K562 (cell line): ENCODE results near the gene GPC3. TPM values are rescaled to one million over a fixed set of nuclear protein-coding genes. Genes with fewer than 3 reads are reported as not detected.

Source experiments
- ATAC-seq: fragments of 200-7000 bp; cut with Tn5 transposase; 3 replicates; pipeline ENCODE4 v1.9.1; 2020; ENCODE audit warnings: moderate library complexity
- BruUV-seq: library from RNA; stranded (reverse); fragments of 400-500 nt; replicated peaks from 2 replicates; lab custom pipeline; 2021; lab: Mats Ljungman, UMichigan
- CTCF ChIA-PET: fragments of 300-600 bp; formaldehyde crosslinking; extraction: SDS; loops from one replicate; lab custom pipeline; 2021; ENCODE audit warnings: low intra/inter-chr PET ratio; lab: Yijun Ruan, JAX
- POLR2A ChIA-PET: fragments of 300-600, 350-650 bp; sonication (Branson Sonifier 250); formaldehyde crosslinking; extraction: SDS; loops from one replicate; lab custom pipeline; 2021; ENCODE audit warnings: antibody characterized with exemption, inconsistent platforms; lab: Yijun Ruan, JAX
- DNase-seq, 4 experiments: peaks; one replicate each; pipeline versions ENCODE4 v3.0.0 to v3.0.0-alpha.2; 2011 to 2018; ENCODE audit warnings: low spot score in 3 of 4, mixed read lengths in 3 of 4; ENCODE audit errors: extremely low read depth in 1 of 4
- FAIRE-seq: peaks from 2 replicates; lab custom pipeline; 2011; peaks lifted over from hg19 to GRCh38; lab: Jason Lieb, UNC
- H2AFZ ChIP-seq: 2 replicates; pipeline ENCODE4 v1.6.0; 2011; ENCODE audit warnings: low read depth, low read length, control low read depth, inconsistent platforms
- H3K27ac ChIP-seq: fragments of 200-600 bp; 3 replicates; pipeline ENCODE4 v1.8.0; 2011; ENCODE audit warnings: low read depth, mild to moderate bottlenecking, control low read depth, inconsistent platforms, low read length, moderate library complexity, mixed read lengths; ENCODE audit errors: extremely low read depth
- H3K27me3 ChIP-seq, 2 experiments: fragments of 300-600 bp in 1 of 2; 2 replicates in 1 of 2; 3 replicates in 1 of 2; pipeline versions ENCODE4 v1.6.0 to v1.8.0; 2011; ENCODE audit warnings: inconsistent platforms in 2 of 2, low read length in 2 of 2, mild to moderate bottlenecking in 1 of 2, mixed read lengths in 1 of 2, moderate library complexity in 1 of 2; ENCODE audit not compliant: control insufficient read depth in 2 of 2, insufficient read depth in 2 of 2
- H3K36me3 ChIP-seq: fragments of 300-600 bp; 3 replicates; pipeline ENCODE4 v1.8.0; 2011; ENCODE audit warnings: mild to moderate bottlenecking, low read length, inconsistent platforms; ENCODE audit not compliant: control insufficient read depth, insufficient read depth
- H3K4me1 ChIP-seq, 2 experiments: fragments of 200-600 bp in 1 of 2; replicated peaks in 1 of 2; 2 replicates in 1 of 2; 3 replicates in 1 of 2; pipeline versions ENCODE4 v1.5.1 to v1.8.0; 2011; ENCODE audit warnings: inconsistent platforms in 2 of 2, low read length in 2 of 2, mild to moderate bottlenecking in 1 of 2, mixed read lengths in 1 of 2, moderate library complexity in 1 of 2; ENCODE audit not compliant: control insufficient read depth in 2 of 2, insufficient read depth in 2 of 2
- H3K4me2 ChIP-seq: 2 replicates; pipeline ENCODE4 v1.6.1; 2011; ENCODE audit warnings: low read length, control low read depth, inconsistent platforms, mixed read lengths; ENCODE audit not compliant: insufficient read depth
- H3K4me3 ChIP-seq: fragments of 200-600 bp; sonication (generic), shearing (Covaris generic); 2 replicates; pipeline ENCODE4 v1.5.1; 2016; ENCODE audit warnings: control low read depth, inconsistent platforms
- H3K79me2 ChIP-seq: fragments of 200-600 bp; 3 replicates; pipeline ENCODE4 v1.8.0; 2011; ENCODE audit warnings: low read length, inconsistent platforms; ENCODE audit not compliant: control insufficient read depth, insufficient read depth
- H3K9ac ChIP-seq, 2 experiments: 2 replicates each; pipeline versions ENCODE4 v1.6.0 to v1.6.1; 2011; ENCODE audit warnings: low read depth in 2 of 2, low read length in 2 of 2, control low read depth in 1 of 2, inconsistent platforms in 1 of 2, mild to moderate bottlenecking in 1 of 2, mixed read lengths in 1 of 2; ENCODE audit not compliant: insufficient read depth in 1 of 2
- H3K9me1 ChIP-seq: one replicate; pipeline ENCODE4 v1.6.0; 2011; ENCODE audit warnings: inconsistent platforms, mild to moderate bottlenecking, low read length, moderate library complexity; ENCODE audit not compliant: control insufficient read depth, insufficient read depth
- H3K9me3 ChIP-seq: replicated peaks from 2 replicates; pipeline ENCODE4 v1.5.1; 2011; ENCODE audit warnings: low read depth, low read length, inconsistent platforms; ENCODE audit not compliant: control insufficient read depth, insufficient read depth
- H4K20me1 ChIP-seq: replicated peaks from 2 replicates; pipeline ENCODE4 v1.6.1; 2011; ENCODE audit warnings: low read length, inconsistent platforms, mixed read lengths; ENCODE audit not compliant: control insufficient read depth, insufficient read depth
- HMG20B ChIP-seq: fragments of 250-450 bp; sonication (Bioruptor Pico); IDR thresholded peaks from 2 replicates; pipeline ENCODE4 v1.5.0; 2021; ENCODE audit warnings: mild to moderate bottlenecking
- HNRNPH1 ChIP-seq: fragments of 200-400 bp; formaldehyde crosslinking; optimal IDR thresholded peaks from 2 replicates; pipeline ENCODE3; 2017; ENCODE audit warnings: low read depth, mild to moderate bottlenecking, low read length, moderate library complexity
- KLF10 ChIP-seq: fragments of 250-450 bp; sonication (Bioruptor Pico); IDR thresholded peaks from 2 replicates; pipeline ENCODE4 v1.6.1; 2021; ENCODE audit warnings: matching md5 sums
- LEF1 ChIP-seq: fragments of 450-650 bp; IDR thresholded peaks from 2 replicates; pipeline ENCODE4 v1.6.1; 2016; ENCODE audit warnings: mild to moderate bottlenecking
- TFE3 ChIP-seq: fragments of 450-650 bp; formaldehyde crosslinking; IDR thresholded peaks from 2 replicates; pipeline ENCODE4 v1.4.0; 2020; ENCODE audit warnings: mild to moderate bottlenecking, mixed read lengths
- ZKSCAN3 ChIP-seq: fragments of 250-450 bp; sonication (Bioruptor Pico); IDR thresholded peaks from 2 replicates; pipeline ENCODE4 v1.4.0; 2020
- ZNF444 ChIP-seq: fragments of 250-450 bp; sonication (Bioruptor Pico); IDR thresholded peaks from 2 replicates; pipeline ENCODE4 v1.4.0; 2020; ENCODE audit warnings: mild to moderate bottlenecking, moderate library complexity
- ZNF668 ChIP-seq: fragments of 250-450 bp; sonication (Bioruptor Pico); IDR thresholded peaks from 2 replicates; pipeline ENCODE4 v1.8.0; 2022; ENCODE audit warnings: mild to moderate bottlenecking, inconsistent platforms
- WGBS: fragments of 100-300 bp; shearing (Covaris generic); methylation state at CpG from one replicate; pipeline ENCODE4 v1.1.6; 2016; ENCODE audit warnings: low coverage, mixed read lengths; ENCODE audit not compliant: insufficient coverage; ENCODE audit errors: missing lambda C conversion rate; 5-methylcytosine and 5-hydroxymethylcytosine counted together
- in situ Hi-C: fragments of 300-500 bp; cut with MboI; formaldehyde crosslinking; loops from 4 replicates; pipeline ENCODE4 v1.15.0; 2018; ENCODE audit warnings: inconsistent platforms, mixed read lengths
- intact Hi-C: fragments of 100-400 bp; cut with micrococcal nuclease; formaldehyde crosslinking; loops from 2 replicates; pipeline ENCODE4 v1.14.2; 2022
- polyA plus RNA-seq, 8 experiments: library from polyadenylated mRNA; depleted of rRNA in 4 of 8; stranded (reverse) in 5 of 8; unstranded in 3 of 8; fragments of >200 nt; fragmentation: Nextera tagmentation in 2 of 8; fragmentation: Illumina TruSeq in 1 of 8; extraction: Ambion mirVana in 2 of 8; extraction: Trizol in 1 of 8; gene quantifications; 2 replicates each; pipeline versions ENCODE4 v1.2.1 to v1.2.3, GENCODE V29; 2011 to 2014; ENCODE audit warnings: inconsistent platforms in 1 of 8, missing spikeins in 1 of 8
- total RNA-seq, 7 experiments: library from RNA; depleted of rRNA in 6 of 7; stranded (reverse); fragments of >200 nt in 6 of 7; fragmentation: Illumina TruSeq in 2 of 7; extraction: Trizol in 2 of 7; gene quantifications; 2 replicates each; pipeline versions ENCODE4 v1.2.1 to v1.2.3, GENCODE V29; 2011 to 2021; ENCODE audit warnings: low replicate concordance in 1 of 7

The GPC3 gene
- total and polyA plus RNA-seq, 9 of the 15 experiments (the other 6 are each of a cell fraction or from before 2014, with no cell fraction given), result 0.42 TPM; not detected in 8

- ChIA-PET CTCF (no interaction called here), POLR2A (no interaction called here)
- H3K4me3 ChIP-seq, result no peak overlapping the region
- no peak overlapping the region for H2AFZ ChIP-seq
- intact Hi-C loops, result no loop called here
- no peaks in the 10 kb centered on the region for H3K4me1 ChIP-seq
- ATAC-seq (no peak), DNase-seq (no peak), FAIRE-seq (no peak)
- no peaks in the 10 kb centered on the region for H4K20me1 ChIP-seq
- H3K36me3 ChIP-seq, result no peaks in the 10 kb centered on the region
- no peaks in the 10 kb centered on the region for H3K9me1 ChIP-seq
- H3K79me2 ChIP-seq, result no peaks in the 10 kb centered on the region
- 0% methylated on average over 1 of the region's 1 CpG for WGBS
- H3K27me3 ChIP-seq, result no peaks in the 10 kb centered on the region
- no peak overlapping the region for H3K27ac ChIP-seq
- TF ChIP-seq ZNF444 (CRISPR knock-in tag) (no peak), HNRNPH1 (no peak), ZKSCAN3 (no peak), ZNF668 (CRISPR knock-in tag) (no peak), KLF10 (CRISPR knock-in tag) (no peak), TFE3 (no peak), LEF1 (no peak), HMG20B (no peak)
- H3K9me3 ChIP-seq, result no peaks in the 10 kb centered on the region
- BruUV-seq, result no TSS peak
- no peak overlapping the region for H3K9ac ChIP-seq
- in situ Hi-C loops, result no loop called here
- no peak overlapping the region for H3K4me2 ChIP-seq
Observed at GRCh38 chrX:133938530-133938929, 46.9 kb downstream of the GPC3 start.
